ENCODE data around the gene CTDSP2.
"Not testable (repeated sequence)": the region's sequence is repeated elsewhere in the genome, so short reads cannot be mapped to it uniquely, and the experiment has no call there.

Gene CTDSP2

DNA sequence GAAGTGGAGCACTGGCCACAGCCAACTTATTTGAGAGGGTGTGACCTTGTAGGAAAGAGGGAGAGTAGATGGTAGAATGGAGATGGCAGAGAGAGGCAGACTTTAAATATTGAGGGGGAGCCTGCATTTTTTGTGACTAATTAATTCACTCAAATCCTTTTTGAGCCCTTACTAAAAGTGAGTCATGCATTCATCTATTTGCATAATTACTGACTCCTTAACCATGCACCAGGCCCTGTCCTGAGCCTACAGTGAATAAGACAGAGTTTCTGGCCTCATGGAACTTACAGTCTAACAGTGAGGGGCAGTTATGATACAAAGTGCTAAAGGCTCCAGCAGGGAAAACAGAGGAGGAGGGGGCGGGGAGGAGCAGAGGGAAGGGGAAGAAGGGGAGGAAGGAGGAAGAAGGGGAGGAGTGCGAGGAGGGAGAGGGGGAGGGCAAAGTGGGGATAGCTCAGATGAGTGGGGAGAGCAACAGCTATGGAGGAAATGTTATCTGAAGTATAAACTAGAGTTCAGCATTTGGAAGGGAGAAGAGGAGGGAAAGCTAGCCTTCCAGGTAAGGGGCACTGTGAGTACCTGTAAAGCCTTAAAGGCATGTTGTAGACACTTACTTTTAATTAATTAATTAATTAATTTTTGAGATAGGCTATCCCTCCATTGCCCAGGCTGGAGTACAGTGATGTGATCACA lies 7.5 kb upstream of the CTDSP2 start:
- no peak for DNase-seq (ENCODE audit: low read depth in 1 of 2, low spot score in 1 of 2)

DNA sequence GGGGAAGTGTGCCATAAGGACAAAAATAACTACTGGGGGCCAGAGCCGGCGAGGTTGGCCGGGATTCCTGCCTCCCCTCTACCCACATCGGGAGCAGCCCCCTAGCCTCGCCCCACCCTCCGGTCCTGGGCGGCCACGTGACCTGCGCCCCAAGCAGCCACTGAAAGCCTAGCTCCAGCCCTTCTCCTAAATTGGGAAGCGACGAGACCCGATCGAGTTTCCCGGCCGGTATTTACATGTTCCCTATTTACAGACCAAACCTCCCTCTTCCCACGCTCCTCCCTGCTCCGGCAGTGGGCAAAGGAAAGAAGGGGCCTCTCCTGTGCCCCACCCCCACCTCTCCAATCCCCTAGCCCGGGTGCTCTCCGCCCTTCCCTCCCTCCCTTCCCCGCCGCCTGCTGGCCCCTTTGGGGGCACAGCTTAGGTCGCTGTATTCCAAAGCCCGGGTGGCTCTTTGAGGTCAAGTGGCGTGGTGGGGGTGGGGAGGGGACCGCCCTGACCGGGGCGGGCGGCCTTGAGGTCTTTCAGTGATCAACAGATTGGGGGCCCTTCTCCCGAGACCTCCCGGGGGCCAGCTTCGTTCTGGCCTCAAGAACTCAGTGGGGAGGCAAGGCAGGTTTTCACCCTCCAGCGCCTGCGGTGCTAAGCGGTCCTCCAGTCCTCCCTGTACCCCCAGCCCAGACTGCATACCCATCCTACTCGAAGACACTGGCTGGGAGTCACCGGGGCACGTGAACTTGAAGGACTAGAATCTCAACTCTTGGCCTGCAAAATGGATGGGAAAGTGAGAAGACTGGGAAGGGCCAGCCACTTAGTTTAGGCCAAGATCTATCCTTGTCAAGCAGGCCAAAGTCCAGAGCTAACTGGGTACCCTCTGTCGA lies 6.3 kb upstream of the CTDSP2 start:
- DNase-seq (ENCODE audit: low read depth in 1 of 2, low spot score in 1 of 2), result no peak

DNA sequence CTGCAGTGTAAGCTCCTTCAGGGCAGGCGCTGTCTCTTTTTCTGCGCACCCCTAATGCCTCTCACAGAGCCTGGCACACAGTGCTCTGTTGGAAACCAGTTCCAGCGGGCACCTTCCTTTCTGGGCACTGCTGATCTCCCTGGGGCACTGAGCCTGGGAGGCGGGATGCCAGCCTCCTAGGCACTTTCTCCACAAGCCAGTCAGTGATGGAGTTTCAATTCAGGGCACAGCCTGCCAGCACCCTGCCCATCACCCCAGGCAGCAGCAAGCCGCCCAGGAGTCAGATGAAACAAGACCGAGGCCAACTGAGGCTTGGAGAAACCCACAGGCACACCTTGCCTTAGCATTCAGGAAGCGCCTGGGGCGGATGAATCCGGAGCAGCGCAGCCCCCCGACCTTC lies 5.7 kb upstream of the CTDSP2 start:
- DNase-seq (ENCODE audit: low read depth in 1 of 2, low spot score in 1 of 2), result no peak

DNA sequence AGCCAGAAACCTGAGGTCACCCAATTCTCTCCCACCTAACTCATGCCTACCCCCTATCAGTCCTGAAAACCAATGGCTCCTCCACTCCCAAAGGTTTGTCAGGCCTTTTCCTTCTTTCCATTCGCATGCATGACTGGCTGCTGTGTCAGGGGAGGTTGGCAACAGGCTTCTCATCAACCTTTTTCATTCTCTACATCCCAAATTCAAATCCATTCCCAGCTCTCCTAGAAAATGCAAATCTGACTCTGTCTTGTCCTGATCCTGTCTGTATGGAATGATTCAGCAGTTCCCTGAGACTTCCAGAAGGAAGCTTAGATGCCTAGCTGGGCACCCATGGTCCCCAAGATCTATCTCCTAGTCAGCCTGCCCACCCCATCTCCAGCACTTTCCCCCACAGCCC lies 5.0 kb upstream of the CTDSP2 start:
- DNase-seq (ENCODE audit: low read depth in 1 of 2, low spot score in 1 of 2), result no peak

DNA sequence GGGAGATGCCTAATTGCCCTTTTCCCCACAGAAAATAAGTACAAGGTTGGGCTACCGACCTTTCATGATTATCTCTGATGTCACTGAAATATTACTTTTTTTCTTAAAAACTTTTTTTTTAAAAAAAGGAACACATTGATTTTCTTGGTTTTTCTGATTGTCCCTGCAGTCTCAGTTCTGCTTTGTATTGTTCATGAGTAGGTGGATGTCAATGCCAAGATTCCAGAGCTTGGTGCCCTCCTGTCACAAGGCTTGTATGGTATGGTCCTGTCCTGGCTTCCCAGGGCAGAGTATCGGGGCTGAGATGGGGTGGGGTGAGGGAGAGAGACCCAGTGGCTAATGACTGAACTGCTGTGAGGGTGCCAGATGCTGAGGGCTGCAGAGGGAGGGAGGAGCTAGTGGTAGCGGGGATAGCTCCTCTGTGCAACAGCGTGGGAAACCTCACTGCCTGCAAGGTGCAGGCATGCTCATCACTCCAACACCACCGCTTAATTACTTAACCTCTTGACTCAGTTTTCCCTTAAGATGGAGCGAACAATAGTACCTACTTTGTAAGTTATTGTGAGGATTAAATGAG lies 4.4 kb upstream of the CTDSP2 start:
- no peak for DNase-seq (ENCODE audit: low read depth in 1 of 2, low spot score in 1 of 2)

DNA sequence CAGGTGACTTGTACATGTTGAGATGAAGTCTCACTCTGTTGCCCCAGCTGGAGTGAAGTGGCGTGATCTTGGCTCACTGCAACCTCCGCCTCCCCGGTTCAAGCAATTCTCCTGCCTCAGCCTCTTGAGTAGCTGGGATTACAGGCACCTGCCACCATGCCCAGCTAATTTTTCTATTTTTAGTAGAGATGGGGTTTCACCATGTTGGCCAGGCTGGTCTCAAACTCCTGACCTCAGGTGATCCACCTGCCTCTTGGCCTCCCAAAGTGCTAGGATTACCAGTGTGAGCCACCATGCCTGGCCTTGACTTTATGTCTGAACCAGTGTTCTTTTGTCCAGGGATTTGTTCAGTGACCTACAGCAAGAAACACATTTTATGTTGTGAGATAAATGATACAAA lies 2.9 kb upstream of the CTDSP2 start:
- DNase-seq (ENCODE audit: low read depth in 1 of 2, low spot score in 1 of 2), result not testable (repeated sequence)

DNA sequence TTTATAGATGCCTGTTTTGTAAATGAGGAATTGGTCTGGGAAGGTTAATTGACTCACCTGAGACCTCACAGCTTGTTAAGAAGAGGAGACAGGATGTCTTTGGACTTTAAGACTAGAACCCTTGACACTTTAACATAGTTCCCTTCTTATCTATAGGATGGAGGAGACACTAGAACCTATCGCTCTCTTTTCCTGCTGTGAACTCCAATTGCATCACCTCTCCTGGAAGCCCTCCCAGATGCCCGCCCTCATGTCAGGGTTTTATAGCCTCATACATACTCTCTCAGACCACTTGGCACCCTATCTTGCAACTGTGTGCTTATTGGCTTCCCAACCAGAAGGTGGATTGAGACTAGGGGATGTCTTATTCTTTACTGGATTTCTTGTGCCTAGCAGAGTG lies 2.5 kb upstream of the CTDSP2 start:
- no peak for DNase-seq (ENCODE audit: low read depth in 1 of 2, low spot score in 1 of 2)

DNA sequence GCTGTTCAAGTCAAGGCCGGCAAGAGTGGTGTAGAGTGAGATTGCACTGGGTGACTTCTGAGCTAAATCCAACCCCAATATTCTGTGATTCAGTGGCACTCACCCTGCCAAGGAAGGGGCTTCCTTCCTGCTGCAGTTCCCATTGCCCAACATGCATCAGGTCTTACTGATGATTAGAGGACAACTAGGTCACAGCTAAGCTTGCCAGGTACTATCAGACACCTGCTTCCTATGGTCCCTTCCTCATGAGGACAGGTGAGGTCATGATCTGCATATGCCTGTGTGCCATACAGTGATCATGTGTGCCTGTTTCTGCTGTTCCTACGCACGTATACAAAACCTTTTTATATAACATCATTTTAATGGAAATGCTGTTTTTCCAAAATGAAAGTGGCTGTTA lies 1.7 kb upstream of the CTDSP2 start:
- no peak for DNase-seq (ENCODE audit: low read depth in 1 of 2, low spot score in 1 of 2)

DNA sequence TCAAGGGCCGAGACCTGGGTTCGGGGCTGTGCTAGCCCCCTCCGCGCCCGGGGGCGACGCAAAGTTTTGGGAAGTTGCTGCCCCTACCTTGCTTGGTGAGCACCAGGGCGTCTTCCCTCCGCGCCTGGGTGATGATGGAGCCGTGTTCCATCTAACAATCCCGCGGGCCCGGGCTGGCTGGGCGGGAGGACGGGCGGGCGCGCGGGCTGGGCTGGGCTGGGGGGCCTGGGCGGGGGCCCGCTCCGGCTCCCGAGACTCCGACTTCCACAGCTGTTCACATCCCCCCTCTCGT lies 298 bp downstream of the CTDSP2 start:
- no peak for DNase-seq (ENCODE audit: low read depth in 1 of 2, low spot score in 1 of 2)

DNA sequence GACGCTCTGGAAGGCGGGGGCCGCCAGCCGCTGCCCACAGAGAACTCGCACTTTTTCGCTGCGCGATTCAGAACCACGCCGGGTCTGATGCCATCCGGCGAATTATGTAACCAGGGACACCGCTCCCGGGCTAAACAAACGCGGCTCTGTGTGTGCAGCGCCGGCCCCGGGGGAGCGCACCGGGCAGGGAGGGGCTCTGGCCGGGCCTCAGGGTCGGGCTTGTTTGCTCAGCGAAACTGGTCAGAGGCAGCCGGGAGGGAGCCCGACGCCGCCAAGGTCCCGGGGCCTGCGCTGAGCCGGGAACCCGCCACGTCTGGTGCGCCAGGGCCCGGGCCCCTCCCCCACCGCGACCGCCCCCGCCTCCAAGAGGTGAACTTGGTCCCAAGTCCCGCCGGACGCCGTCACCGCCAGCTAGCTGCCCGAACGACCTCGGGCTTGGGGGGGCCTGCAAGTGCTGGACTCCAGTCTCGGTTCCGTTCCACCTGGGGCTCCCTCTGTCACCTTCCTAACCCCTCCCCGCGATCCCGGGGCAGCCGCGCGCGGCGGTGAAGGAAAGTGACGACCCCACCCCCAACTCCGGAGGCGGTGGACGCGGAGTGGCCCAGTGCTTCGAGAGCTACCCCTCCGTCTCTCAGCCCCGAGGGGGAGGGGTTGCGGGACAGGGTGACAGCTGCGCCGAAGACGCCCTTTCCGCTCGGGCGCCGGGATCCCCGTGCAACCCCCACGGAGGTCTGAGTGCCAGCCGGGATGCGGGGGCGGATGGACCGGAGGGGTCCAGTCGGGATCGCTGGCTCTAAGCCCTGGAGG lies 848 bp downstream of the CTDSP2 start:
- peak in 1 of 2 donors; percentile 58 for DNase-seq (ENCODE audit: low read depth in 1 of 2, low spot score in 1 of 2)

DNA sequence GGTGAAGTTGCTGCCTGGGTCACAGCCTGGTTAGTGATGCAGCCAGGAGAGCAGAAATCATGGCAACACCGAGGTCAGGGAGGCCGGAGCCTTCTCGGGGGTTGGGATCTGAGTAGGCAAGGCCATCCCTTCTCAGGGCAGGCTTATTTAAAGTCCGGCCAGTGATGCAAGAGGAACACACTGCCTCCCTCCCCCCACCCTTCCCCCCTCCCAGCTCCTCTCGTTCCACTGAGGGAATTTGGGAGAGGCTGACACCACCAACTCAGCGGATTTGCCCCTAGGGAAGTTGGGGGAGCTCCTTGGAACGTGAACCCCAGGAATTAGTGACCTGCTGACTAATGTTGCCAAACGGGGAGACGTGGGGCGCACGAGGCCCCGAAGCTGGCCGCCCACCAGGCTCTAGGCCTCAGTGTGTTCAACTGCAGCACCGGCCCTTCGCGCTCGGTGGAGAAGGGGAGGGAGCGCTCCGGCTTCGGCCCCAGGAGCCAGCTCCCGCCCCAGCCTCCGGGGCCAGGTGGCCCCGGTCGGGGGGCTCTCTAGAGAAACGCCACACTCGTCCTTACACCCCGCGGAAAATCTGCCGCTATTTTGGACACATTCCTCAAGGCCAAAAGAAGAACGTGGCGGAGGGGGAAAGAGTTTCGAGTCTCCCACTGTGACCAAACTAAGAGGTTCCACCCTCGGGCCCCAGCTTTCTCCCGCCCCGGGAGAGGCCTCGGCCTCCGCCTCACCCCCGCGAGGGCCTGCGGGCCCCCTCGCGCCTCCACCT lies 1.6 kb downstream of the CTDSP2 start:
- DNase-seq (ENCODE audit: low read depth in 1 of 2, low spot score in 1 of 2), result no peak

DNA sequence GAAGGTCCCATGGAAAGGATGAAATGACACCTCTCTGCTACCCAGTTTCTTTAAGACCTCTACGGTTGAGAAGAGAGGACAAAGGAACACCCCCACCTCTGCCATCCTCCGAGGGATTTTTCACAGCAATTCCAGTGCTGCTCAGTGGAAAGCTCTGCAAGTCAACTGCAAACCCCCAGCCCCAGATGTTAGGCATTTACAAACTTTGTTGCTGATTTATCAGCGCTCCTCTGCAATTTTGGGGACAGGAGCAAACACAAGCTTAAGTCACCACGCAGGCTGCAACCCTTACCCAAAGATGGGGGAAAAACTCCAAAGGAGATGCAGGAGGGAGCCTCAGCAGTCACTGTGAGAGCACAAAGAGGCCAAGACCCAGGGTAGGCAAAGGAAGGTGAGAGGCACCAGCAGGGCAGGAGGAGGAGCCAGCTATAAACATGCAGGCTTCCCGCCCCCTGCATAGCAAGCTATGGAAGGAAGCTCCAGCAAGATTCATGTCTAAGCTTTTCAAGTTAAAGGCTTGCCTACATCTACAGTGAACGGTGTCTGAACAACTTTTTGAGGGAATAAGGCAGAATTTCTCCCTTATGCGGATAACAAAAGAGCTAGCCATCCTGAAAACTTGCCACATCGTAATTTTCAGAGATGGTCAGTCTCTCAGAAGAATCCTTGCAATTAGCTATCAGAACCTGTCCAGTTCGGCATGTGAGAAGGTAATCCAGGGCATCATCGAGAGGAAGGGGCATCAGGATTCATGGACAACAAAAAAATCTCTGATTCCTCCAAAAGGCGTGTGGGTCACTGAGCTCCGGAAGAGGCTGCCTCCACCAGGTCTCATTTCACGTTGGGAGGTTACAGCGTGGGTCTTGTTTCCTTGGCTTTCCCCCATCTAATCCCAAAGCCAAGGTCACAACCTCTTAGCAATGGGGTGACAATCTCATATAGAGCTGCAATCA lies 3.9 kb downstream of the CTDSP2 start:
- DNase-seq (ENCODE audit: low read depth in 1 of 2, low spot score in 1 of 2), result no peak

DNA sequence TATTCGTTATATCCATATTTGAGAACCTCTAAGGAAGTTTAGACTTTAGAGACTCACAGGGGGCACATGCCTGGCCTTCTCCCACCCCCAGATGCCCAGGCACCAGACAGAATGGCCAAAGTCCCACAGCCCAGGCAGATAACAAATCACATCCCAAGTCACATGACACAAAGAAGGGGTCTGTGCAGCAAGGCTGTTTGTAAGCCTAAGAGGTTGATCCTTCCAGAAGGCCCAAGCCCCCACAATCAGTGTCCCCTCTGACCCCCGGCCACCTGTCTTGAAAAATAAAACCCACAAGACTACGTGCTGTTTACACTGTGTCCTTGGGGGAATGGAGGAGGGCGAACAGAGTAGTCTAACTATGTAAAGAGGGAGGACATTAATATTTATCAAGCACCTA lies 5.1 kb downstream of the CTDSP2 start:
- DNase-seq (ENCODE audit: low read depth in 1 of 2, low spot score in 1 of 2), result no peak

DNA sequence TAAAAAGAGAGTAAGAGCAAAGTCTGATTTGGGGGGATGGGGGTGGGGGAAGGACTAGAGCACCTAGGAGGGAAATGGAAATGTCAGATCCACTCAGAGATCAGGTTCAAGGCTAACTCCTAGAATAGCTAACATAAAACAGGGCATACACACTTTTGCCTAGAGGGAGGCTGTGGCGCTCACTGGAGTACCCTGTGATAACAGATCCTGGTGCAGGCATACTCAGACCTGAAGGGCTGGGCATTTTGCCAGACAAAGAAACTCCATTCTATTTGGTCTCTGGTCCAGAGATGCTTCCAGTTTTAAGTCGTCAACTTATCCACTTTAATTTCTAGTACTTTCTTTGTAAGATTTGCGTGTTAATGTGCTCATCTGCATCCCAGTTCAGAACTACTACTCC lies 5.8 kb downstream of the CTDSP2 start:
- DNase-seq (ENCODE audit: low read depth in 1 of 2, low spot score in 1 of 2), result no peak

DNA sequence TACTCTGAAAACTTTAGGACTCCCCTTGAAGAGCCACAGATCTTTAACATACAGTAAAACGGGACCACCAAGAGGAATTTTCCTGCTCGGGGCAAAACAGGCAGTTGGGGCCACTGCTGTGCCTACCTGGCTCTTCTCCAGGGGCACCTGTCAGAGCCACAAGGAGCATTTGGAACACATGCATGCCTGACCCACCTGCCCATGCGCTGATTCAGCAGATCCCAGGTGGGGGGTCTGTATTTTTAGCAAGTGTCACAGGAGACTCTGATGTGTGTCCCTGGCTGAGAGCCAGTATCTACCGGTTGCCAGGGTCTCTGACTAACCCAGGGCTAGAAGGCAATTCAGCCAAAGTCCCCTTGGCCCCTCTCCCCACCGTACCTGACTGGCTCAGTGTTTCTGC lies 6.5 kb downstream of the CTDSP2 start:
- DNase-seq (ENCODE audit: low read depth in 1 of 2, low spot score in 1 of 2), result no peak

DNA sequence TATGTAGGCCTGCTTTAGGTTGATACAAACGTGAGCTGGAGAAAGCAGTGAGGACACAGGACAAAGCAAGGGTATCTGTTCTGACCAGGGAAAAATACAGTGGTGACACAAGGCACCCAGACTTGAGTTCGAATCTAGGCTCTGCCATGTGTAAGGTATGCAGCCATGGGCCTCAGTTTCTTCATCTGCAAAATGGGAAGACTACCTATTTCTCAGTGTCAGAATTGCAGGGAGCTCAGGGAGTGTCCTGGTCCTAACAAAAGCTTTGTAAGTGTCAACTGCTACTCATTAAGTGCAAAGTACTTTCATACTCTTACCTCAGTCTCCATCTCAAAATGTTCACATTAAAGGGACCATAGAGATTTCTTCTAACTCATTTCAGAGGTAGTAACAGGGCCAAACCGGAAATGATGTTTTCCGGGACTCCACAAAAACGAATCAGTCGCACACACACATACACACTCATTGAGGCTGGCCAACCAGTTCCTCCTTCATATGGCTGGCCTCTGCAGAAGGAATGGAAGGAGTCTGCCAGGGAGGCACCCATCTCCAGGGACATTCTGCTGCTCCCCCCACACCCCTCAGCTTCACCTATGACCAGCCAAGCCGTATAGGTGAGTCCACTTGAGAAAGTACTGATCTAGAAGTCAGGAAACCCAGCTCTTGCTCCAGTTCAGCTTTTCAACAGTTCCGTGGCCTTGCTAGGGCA lies 7.8 kb downstream of the CTDSP2 start:
- no peak for DNase-seq (ENCODE audit: low read depth in 1 of 2, low spot score in 1 of 2)

DNA sequence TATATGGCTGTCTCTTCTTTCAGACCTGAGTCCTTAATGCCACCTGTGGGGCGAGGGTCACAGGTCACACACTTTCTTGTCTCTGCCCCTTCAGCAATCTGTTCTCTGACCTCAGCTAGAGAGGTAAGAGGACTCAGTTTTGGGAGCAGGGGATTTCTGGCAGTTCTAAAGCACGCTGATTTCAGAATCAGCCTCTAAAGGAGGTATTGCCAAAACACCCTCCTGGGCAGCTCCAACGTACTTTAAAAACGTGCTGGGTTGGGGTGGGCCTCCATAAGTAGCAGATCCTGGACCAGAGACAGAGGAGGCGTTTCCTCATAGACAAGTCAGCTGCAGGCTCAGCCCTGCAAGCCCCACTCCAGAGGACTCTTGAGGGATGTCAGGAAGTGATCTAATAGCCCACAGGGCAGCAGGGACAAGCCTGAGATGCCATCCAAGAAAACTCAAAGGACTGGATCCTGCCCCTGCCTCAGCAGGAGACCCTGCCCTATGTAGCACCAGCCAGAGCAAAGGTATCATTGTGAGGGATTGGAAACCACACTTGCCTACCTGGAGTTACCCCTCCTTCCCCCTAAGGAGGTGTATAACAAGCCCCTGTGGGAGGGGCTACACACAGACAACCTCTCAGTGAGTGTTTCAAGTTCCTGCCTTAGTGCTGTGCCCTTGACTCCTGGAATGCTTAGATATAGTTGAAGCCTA lies 8.5 kb downstream of the CTDSP2 start:
- no peak for DNase-seq (ENCODE audit: low read depth in 1 of 2, low spot score in 1 of 2)

Data from stimulated activated CD4-positive, alpha-beta T cell treated with anti-CD3 and anti-CD28 coated beads, Interleukin-15, amount 100 ng/mL, for 1 hour (primary cell).